ENCODE results near the gene UGT2B7.

UGT2B7 gene

DNA sequence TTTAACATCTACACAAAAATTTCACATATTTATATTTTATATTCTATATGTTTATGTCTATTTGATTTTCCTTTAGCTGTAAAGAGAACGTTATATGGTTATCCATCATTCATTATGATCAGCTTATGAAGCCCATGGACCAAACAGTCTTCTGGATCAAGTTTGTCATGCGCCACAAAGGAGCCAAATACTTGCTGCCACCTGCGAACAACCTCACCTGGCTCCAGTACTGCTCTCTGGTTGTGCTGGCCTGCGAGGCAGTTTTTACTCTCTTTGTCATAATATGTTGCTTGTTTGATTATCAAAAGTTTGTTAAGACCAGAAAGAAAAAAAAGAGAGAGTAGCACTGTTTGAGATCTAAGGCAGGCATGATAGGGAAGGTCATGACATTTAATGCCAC is 38.2 kb downstream of the UGT2B7 start:
- POLR2A ChIA-PET, result no interaction called here
- TF ChIP-seq, protein P1, sequence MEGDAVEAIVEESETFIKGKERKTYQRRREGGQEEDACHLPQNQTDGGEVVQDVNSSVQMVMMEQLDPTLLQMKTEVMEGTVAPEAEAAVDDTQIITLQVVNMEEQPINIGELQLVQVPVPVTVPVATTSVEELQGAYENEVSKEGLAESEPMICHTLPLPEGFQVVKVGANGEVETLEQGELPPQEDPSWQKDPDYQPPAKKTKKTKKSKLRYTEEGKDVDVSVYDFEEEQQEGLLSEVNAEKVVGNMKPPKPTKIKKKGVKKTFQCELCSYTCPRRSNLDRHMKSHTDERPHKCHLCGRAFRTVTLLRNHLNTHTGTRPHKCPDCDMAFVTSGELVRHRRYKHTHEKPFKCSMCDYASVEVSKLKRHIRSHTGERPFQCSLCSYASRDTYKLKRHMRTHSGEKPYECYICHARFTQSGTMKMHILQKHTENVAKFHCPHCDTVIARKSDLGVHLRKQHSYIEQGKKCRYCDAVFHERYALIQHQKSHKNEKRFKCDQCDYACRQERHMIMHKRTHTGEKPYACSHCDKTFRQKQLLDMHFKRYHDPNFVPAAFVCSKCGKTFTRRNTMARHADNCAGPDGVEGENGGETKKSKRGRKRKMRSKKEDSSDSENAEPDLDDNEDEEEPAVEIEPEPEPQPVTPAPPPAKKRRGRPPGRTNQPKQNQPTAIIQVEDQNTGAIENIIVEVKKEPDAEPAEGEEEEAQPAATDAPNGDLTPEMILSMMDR (IDR thresholded peaks at IDR 0.05; ENCODE audit: control extremely low read depth, extremely low read depth, low read depth, missing control alignments), result no peak
- CTCF ChIA-PET, result no interaction called here
- DNase-seq (ENCODE audit: extremely low spot score), result no peak

DNA sequence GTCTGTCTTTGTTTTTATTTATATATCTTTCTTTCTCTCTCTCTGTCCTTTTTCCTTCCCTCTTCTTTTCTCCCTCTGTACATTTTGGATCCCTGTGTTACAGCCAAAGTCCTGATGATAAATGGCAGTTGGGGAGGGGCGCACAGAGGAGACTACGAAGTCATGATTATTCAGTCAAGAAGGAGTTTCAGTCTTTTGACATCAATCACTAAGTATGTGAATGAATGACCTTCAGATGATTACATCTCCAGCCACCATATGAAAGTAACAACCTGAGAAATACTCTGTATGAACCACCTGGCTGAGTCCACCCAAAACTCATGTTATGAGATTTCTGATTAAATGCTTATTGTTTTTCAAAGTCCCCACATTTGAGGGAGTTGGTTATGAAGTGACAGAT is 45.0 kb downstream of the UGT2B7 start:
- ChIA-PET POLR2A (no interaction called here), CTCF (no interaction called here)
- TF ChIP-seq, protein P1 (IDR thresholded peaks at IDR 0.05; ENCODE audit: control extremely low read depth, extremely low read depth, low read depth, missing control alignments), result no peak
- DNase-seq (ENCODE audit: extremely low spot score), result no peak

DNA sequence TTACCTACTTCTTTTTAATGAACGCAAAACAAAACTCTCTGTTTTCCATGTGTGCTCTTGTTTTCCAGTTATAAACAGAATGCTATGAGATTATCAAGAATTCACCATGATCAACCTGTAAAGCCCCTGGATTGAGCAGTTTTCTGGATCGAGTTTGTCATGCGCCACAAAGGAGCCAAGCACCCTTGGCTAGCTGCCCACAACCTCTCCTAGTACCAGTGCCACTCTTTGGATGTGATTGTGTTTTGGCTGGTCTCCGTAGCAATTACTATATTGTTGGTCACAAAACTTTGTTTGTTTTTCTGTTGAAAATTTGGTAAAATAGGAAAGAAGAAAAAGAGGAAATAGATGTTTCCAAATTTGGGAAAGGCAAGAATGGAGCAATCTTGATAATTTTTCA is 51.1 kb downstream of the UGT2B7 start:
- CTCF ChIA-PET, result no interaction called here
- TF ChIP-seq, protein P1 (IDR thresholded peaks at IDR 0.05; ENCODE audit: control extremely low read depth, extremely low read depth, low read depth, missing control alignments), result no peak
- no peak for DNase-seq (ENCODE audit: extremely low spot score)
- POLR2A ChIA-PET, result no interaction called here

DNA sequence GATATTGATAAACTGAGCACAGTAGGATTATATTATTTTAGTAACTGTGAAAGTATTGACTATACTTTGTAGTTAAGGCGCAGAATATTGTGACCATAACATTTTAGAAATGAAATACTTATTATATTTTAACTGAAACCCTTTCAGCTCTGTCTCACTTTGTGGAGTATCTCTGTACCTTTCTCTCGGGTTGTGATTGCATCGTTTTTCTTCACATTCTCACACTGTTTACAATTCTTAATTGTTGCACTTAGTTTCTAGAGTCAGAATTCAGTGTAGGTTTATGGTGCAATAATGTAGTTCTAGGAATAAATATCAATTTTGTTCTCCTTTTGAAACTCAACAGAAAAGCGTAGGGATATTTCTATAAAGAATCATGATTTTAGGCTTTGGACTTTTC is 57.7 kb downstream of the UGT2B7 start:
- CTCF ChIA-PET, result interaction anchor here (1.6 kb wide), 1 partner anchor 15 kb away, joined by 8 read pairs; no protein-coding TSS in a partner anchor
- no peak for DNase-seq (ENCODE audit: extremely low spot score)
- TF ChIP-seq, protein P1 (IDR thresholded peaks at IDR 0.05; ENCODE audit: control extremely low read depth, extremely low read depth, low read depth, missing control alignments), result no peak
- POLR2A ChIA-PET, result no interaction called here

DNA sequence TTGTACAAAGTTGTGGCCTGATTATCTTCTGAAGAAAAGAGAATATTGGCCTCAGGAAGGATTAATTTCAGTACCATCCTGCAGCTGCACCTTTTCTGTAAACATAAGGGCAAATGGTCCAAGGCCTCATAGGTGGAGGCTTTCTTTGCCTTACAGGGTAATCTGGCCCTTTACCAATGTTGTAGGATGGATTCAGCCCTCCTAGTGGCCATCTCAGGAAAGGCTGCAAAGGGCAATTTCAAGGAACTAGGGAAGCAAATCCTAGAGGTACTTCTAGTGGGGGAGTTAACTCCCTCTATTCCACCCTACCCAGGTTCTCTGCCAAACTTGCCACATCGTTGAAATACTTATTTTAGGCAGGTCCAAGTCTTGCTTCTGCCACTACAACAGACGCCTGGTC is 60.6 kb downstream of the UGT2B7 start:
- POLR2A ChIA-PET, result no interaction called here
- no peak for DNase-seq (ENCODE audit: extremely low spot score)
- CTCF ChIA-PET, result no interaction called here
- TF ChIP-seq, protein P1 (IDR thresholded peaks at IDR 0.05; ENCODE audit: control extremely low read depth, extremely low read depth, low read depth, missing control alignments), result no peak
